GM12878 (cell line): ENCODE measurements around the gene OSGIN1. TPM values are rescaled to one million over a fixed set of nuclear protein-coding genes. Genes with fewer than 3 reads are reported as not detected.

Experiments
- ATAC-seq: fragments of 200-7000 bp; cut with Tn5 transposase; 3 replicates; pipeline ENCODE4 v1.9.1; 2020; ENCODE audit warnings: mild to moderate bottlenecking, moderate library complexity
- BruUV-seq: library from RNA; stranded (reverse); fragments of 400-500 nt; replicated peaks from 2 replicates; lab custom pipeline; 2021; lab: Mats Ljungman, UMichigan
- CTCF ChIA-PET: fragments of 300-600 bp; sonication (Branson Sonifier 250); formaldehyde crosslinking; extraction: SDS; loops from one replicate; lab custom pipeline; 2021; ENCODE audit warnings: inconsistent platforms; lab: Yijun Ruan, JAX
- POLR2A ChIA-PET: fragments of 350-600 bp; formaldehyde crosslinking; extraction: SDS; loops from one replicate; lab custom pipeline; 2021; ENCODE audit warnings: inconsistent platforms; lab: Charles Lee
- RAD21 ChIA-PET: fragments of 300-600 bp; sonication (Branson Sonifier 250); formaldehyde crosslinking; loops from one replicate; lab custom pipeline; 2023; ENCODE audit warnings: antibody characterized with exemption; ENCODE audit not compliant: unreplicated experiment; lab: Charles Lee
- SMC1A ChIA-PET: fragments of 300-600 bp; sonication (Branson Sonifier 250); formaldehyde crosslinking; loops from one replicate; lab custom pipeline; 2023; ENCODE audit not compliant: unreplicated experiment, uncharacterized antibody; lab: Charles Lee
- DNase-seq: peaks from one replicate; pipeline ENCODE4 v3.0.0-alpha.2; 2011; ENCODE audit warnings: low read depth, low spot score
- FAIRE-seq: peaks from 3 replicates; lab custom pipeline; 2011; peaks lifted over from hg19 to GRCh38; lab: Jason Lieb, UNC
- H2AFZ ChIP-seq: 2 replicates; pipeline ENCODE4 v1.6.0; 2011; ENCODE audit warnings: low read depth, low read length, control low read depth; ENCODE audit not compliant: control insufficient read depth
- H3K27ac ChIP-seq: 2 replicates; pipeline ENCODE4 v1.5.1; 2011; ENCODE audit warnings: control low read depth; ENCODE audit not compliant: control insufficient read depth, insufficient read depth
- H3K27me3 ChIP-seq, 2 experiments: replicated peaks in 1 of 2; 2 replicates each; pipeline versions ENCODE4 v1.6.0 to v1.6.1; 2011; ENCODE audit warnings: low read length in 1 of 2; ENCODE audit not compliant: control insufficient read depth in 2 of 2, insufficient read depth in 2 of 2
- H3K36me3 ChIP-seq, 2 experiments: 2 replicates each; pipeline ENCODE4 v1.5.1; 2011; ENCODE audit warnings: low read length in 1 of 2; ENCODE audit not compliant: control insufficient read depth in 2 of 2, insufficient read depth in 2 of 2
- H3K4me1 ChIP-seq: 2 replicates; pipeline ENCODE4 v1.6.1; 2011; ENCODE audit warnings: mild to moderate bottlenecking, low read length, moderate library complexity, mixed read lengths; ENCODE audit not compliant: control insufficient read depth, insufficient read depth
- H3K4me2 ChIP-seq: 2 replicates; pipeline ENCODE4 v1.6.0; 2011; ENCODE audit warnings: control low read depth; ENCODE audit not compliant: control insufficient read depth, insufficient read depth
- H3K4me3 ChIP-seq: fragments of 200-600 bp; sonication (generic); 2 replicates; pipeline ENCODE4 v1.5.1; 2016
- H3K79me2 ChIP-seq: 2 replicates; pipeline ENCODE4 v1.6.0; 2011; ENCODE audit warnings: low read length; ENCODE audit not compliant: control insufficient read depth, insufficient read depth
- H3K9ac ChIP-seq: 2 replicates; pipeline ENCODE4 v1.8.0; 2011; ENCODE audit warnings: low read length, control low read depth, mixed read lengths; ENCODE audit not compliant: control insufficient read depth, insufficient read depth
- H3K9me3 ChIP-seq: replicated peaks from 3 replicates; pipeline ENCODE4 v1.5.1; 2011; ENCODE audit warnings: mild to moderate bottlenecking, low read length; ENCODE audit not compliant: control insufficient read depth, insufficient read depth
- H4K20me1 ChIP-seq: 2 replicates; pipeline ENCODE4 v1.6.0; 2011; ENCODE audit not compliant: control insufficient read depth, insufficient read depth
- CEBPB ChIP-seq, 2 experiments: fragments of 150-350 bp in 1 of 2; IDR thresholded peaks; 2 replicates each; pipeline ENCODE4 v1.6.1; 2012 to 2014; ENCODE audit warnings: low read depth in 2 of 2, low read length in 2 of 2, borderline replicate concordance in 1 of 2, inconsistent platforms in 1 of 2
- MEF2A ChIP-seq: IDR thresholded peaks from 2 replicates; pipeline ENCODE4 v1.6.1; 2011; ENCODE audit warnings: low read depth, mild to moderate bottlenecking, low read length, moderate library complexity; ENCODE audit not compliant: insufficient read depth
- MYC ChIP-seq: IDR thresholded peaks from 2 replicates; pipeline ENCODE4 v1.6.1; 2011; ENCODE audit warnings: mild to moderate bottlenecking, low read length, moderate library complexity, inconsistent platforms; ENCODE audit not compliant: insufficient read depth, insufficient replicate concordance, insufficient read length, severe bottlenecking
- PAX8 ChIP-seq: fragments of 450-650 bp; IDR thresholded peaks from 2 replicates; pipeline ENCODE4 v1.6.1; 2017; ENCODE audit warnings: mild to moderate bottlenecking, moderate library complexity
- PML ChIP-seq: IDR thresholded peaks from 2 replicates; pipeline ENCODE4 v1.6.1; 2012; ENCODE audit warnings: low read length, inconsistent platforms
- PRDM15 ChIP-seq: fragments of 450-650 bp; formaldehyde crosslinking; IDR thresholded peaks from 2 replicates; pipeline ENCODE4 v1.4.0; 2020; ENCODE audit warnings: mild to moderate bottlenecking, moderate library complexity
- RAD51 ChIP-seq: fragments of 450-650 bp; IDR thresholded peaks from 2 replicates; pipeline ENCODE4 v1.6.1; 2016; ENCODE audit warnings: moderate library complexity, mild to moderate bottlenecking, inconsistent platforms
- ZBTB33 ChIP-seq: fragments of 450-650 bp; IDR thresholded peaks from 2 replicates; pipeline ENCODE4 v1.6.1; 2017; ENCODE audit warnings: mild to moderate bottlenecking
- WGBS: methylation state at CpG from one replicate; pipeline ENCODE4 v1.1.6; 2016; ENCODE audit warnings: low lambda C conversion rate; ENCODE audit not compliant: insufficient replicate concordance, insufficient coverage; ENCODE audit errors: missing lambda C conversion rate; 5-methylcytosine and 5-hydroxymethylcytosine counted together
- in situ Hi-C: fragments of 300-500 bp; cut with MboI; formaldehyde crosslinking; loops from 9 replicates; pipeline ENCODE4 v1.14.3; 2018; ENCODE audit warnings: mixed read lengths
- intact Hi-C: fragments of 100-400 bp; cut with micrococcal nuclease; formaldehyde crosslinking; loops from one replicate; pipeline ENCODE4 v1.14.2; 2022; ENCODE audit not compliant: unreplicated experiment
- polyA plus RNA-seq, 11 experiments: library from polyadenylated mRNA; depleted of rRNA in 4 of 11; unstranded in 6 of 11; stranded (reverse) in 5 of 11; fragments of >200 nt; fragmentation: Nextera tagmentation in 4 of 11; fragmentation: Illumina TruSeq in 1 of 11; extraction: Ambion mirVana in 4 of 11; extraction: Trizol in 1 of 11; gene quantifications; 1 replicate in 1 of 11; 2 replicates in 10 of 11; pipeline versions ENCODE4 v1.2.1 to v1.2.3, GENCODE V29; 2011 to 2016; ENCODE audit warnings: inconsistent platforms in 2 of 11, missing spikeins in 2 of 11, low read depth in 1 of 11
- total RNA-seq, 4 experiments: library from RNA; depleted of rRNA in 3 of 4; stranded (reverse); fragments of >200 nt in 3 of 4; fragmentation: Illumina TruSeq in 1 of 4; extraction: Trizol in 1 of 4; gene quantifications; 2 replicates each; pipeline versions ENCODE4 v1.2.1 to v1.2.3, GENCODE V29; 2013 to 2021

OSGIN1 gene
- total and polyA plus RNA-seq, 10 of the 15 experiments (the other 5 are each of a cell fraction or from before 2014, with no cell fraction given): 0.06 to 0.18 (median 0.13) TPM; not detected in 5

- Histone ChIP-seq H2AFZ (no peak overlapping the region), H3K36me3 (no peaks in the 10 kb centered on the region), H3K4me1 (no peaks in the 10 kb centered on the region), H4K20me1 (no peaks in the 10 kb centered on the region), H3K4me3 (no peak overlapping the region), H3K9ac (no peak overlapping the region), H3K27me3 (no peaks in the 10 kb centered on the region), H3K4me2 (no peak overlapping the region), H3K27ac (no peak overlapping the region), H3K9me3 (no peaks in the 10 kb centered on the region), H3K79me2 (no peaks in the 10 kb centered on the region)
- CTCF ChIA-PET: no interaction called here
- no peak for TF ChIP-seq RAD51
- TF ChIP-seq MYC: no peak
- no peak for TF ChIP-seq PML
- POLR2A ChIA-PET: no interaction called here
- no TSS peak for BruUV-seq
- RAD21 ChIA-PET: no interaction called here
- in situ Hi-C loops (no loop called here), intact Hi-C loops (no loop called here)
- ATAC-seq (no peak), DNase-seq (no peak), FAIRE-seq (no peak)
- SMC1A ChIA-PET: no interaction called here
- WGBS: 56% methylated on average over 10 of the region's 10 CpGs
Observed at GRCh38 chr16:83935858-83936255, 17.2 kb upstream of the OSGIN1 start.

- H2AFZ ChIP-seq: no peak overlapping the region
- ATAC-seq (no peak), DNase-seq (no peak), FAIRE-seq (no peak)
- no peaks in the 10 kb centered on the region for H3K27me3 ChIP-seq
- ChIA-PET CTCF (no interaction called here), POLR2A (interaction anchor here (0.6 kb wide), 1 partner anchor 171 kb away, joined by 4 read pairs; no protein-coding TSS in a partner anchor), SMC1A (no interaction called here), RAD21 (no interaction called here)
- no TSS peak for BruUV-seq
- H3K9ac ChIP-seq: no peak overlapping the region
- no peaks in the 10 kb centered on the region for H3K79me2 ChIP-seq
- WGBS: 72% methylated on average over 19 of the region's 19 CpGs
- intact Hi-C loops: no loop called here
- no peaks in the 10 kb centered on the region for H3K9me3 ChIP-seq
- no peak overlapping the region for H3K27ac ChIP-seq
- no peak overlapping the region for H3K4me3 ChIP-seq
- H3K4me2 ChIP-seq: no peak overlapping the region
- TF ChIP-seq PRDM15 (no peak), ZBTB33 (no peak), CEBPB (IDR thresholded peaks at IDR 0.05; ENCODE audit: borderline replicate concordance in 1 of 2, low read depth in 2 of 2, low read length in 2 of 2) (no peak), MEF2A (no peak), PAX8 (no peak)
- in situ Hi-C loops: no loop called here
- H4K20me1 ChIP-seq: no peaks in the 10 kb centered on the region
- H3K4me1 ChIP-seq: no peaks in the 10 kb centered on the region
- no peaks in the 10 kb centered on the region for H3K36me3 ChIP-seq
Observed at GRCh38 chr16:83936581-83937165, 16.4 kb upstream of the OSGIN1 start.
